HG03097 (cell line): ENCODE measurements around the gene CGREF1.

ENCODE experiments used
- ATAC-seq: cut with Tn5 transposase; IDR thresholded peaks from one replicate; pipeline ENCODE4 v1.9.1; 2021; ENCODE audit not compliant: unreplicated experiment, low FRiP score

Gene CGREF1

GRCh38 chr2:27118525-27119329 lies at the start of gene CGREF1:
CGREF1 (minus strand) TSS chr2:27119128; CDS start chr2:27104366, 14,762 bp downstream.
- no peak for ATAC-seq

GRCh38 chr2:27164960-27165763 lies 46.2 kb upstream of the CGREF1 start:
- no peak for ATAC-seq

GRCh38 chr2:27162151-27163121 lies 43.5 kb upstream of the CGREF1 start:
- ATAC-seq, result no peak

- ATAC-seq, result no peak
These were observed 41.3 kb upstream of the CGREF1 start for GRCh38 chr2:27160191-27160590.

GRCh38 chr2:27159271-27159670 lies 40.3 kb upstream of the CGREF1 start:
- no peak for ATAC-seq

- no peak for ATAC-seq
These were observed 39.5 kb upstream of the CGREF1 start for GRCh38 chr2:27158468-27158867.

- ATAC-seq, result no peak
These were observed 36.2 kb upstream of the CGREF1 start for GRCh38 chr2:27155069-27155520.

- ATAC-seq, result no peak
These were observed 35.6 kb upstream of the CGREF1 start for GRCh38 chr2:27154488-27154887.

GRCh38 chr2:27152796-27153464 lies 34.0 kb upstream of the CGREF1 start:
- no peak for ATAC-seq

- ATAC-seq, result no peak
These were observed 33.3 kb upstream of the CGREF1 start for GRCh38 chr2:27152102-27152795.

- ATAC-seq, result no peak
These were observed 31.8 kb upstream of the CGREF1 start for GRCh38 chr2:27150639-27151230.

- ATAC-seq, result no peak
These were observed 30.9 kb upstream of the CGREF1 start for GRCh38 chr2:27149570-27150405.

GRCh38 chr2:27148801-27149439 lies 30.0 kb upstream of the CGREF1 start, which contains the start of gene TCF23:
TCF23 (plus strand) TSS chr2:27149004; CDS start chr2:27149134, 130 bp downstream.
- no peak for ATAC-seq

- ATAC-seq, result no peak
These were observed 29.0 kb upstream of the CGREF1 start for GRCh38 chr2:27147935-27148334.

- no peak for ATAC-seq
These were observed 26.8 kb upstream of the CGREF1 start for GRCh38 chr2:27145682-27146081.

GRCh38 chr2:27143285-27143684 lies 24.4 kb upstream of the CGREF1 start:
- no peak for ATAC-seq

GRCh38 chr2:27139310-27139709 lies 20.4 kb upstream of the CGREF1 start, which contains the start of gene PRR30:
PRR30 (minus strand) TSS chr2:27139410; CDS start chr2:27138329, 1,081 bp downstream.
- ATAC-seq, result no peak
